Common myeloid progenitor, CD34-positive (primary cell): ENCODE results near the gene AP1S3.

Experiments
- CTCF ChIA-PET: fragments of 350-600 bp; sonication (Branson Sonifier 250); formaldehyde crosslinking; loops from one replicate; lab custom pipeline; 2021; ENCODE audit warnings: antibody characterized with exemption; lab: Charles Lee
- POLR2A ChIA-PET: fragments of 350-600 bp; sonication (Branson Sonifier 250); formaldehyde crosslinking; loops from one replicate; lab custom pipeline; 2021; ENCODE audit warnings: antibody characterized with exemption; lab: Charles Lee
- DNase-seq, 3 donors: peaks; one replicate each; pipeline versions ENCODE4 v3.0.0 to v3.0.0-alpha.2; 2013
- H3K27ac ChIP-seq, 2 experiments: 1 replicate in 1 of 2; 2 replicates in 1 of 2; pipeline ENCODE4 v1.7.0; 2013; ENCODE audit warnings: inconsistent platforms in 2 of 2, low read length in 2 of 2, mild to moderate bottlenecking in 2 of 2, low read depth in 1 of 2, moderate library complexity in 1 of 2; ENCODE audit not compliant: severe bottlenecking in 2 of 2, insufficient read depth in 1 of 2, poor library complexity in 1 of 2
- H3K27me3 ChIP-seq, 5 experiments: replicated peaks in 2 of 5; 1 replicate in 3 of 5; 2 replicates in 2 of 5; pipeline versions ENCODE4 v1.6.1 to v1.7.0; 2013; ENCODE audit warnings: low read length in 4 of 5, mild to moderate bottlenecking in 2 of 5, moderate library complexity in 2 of 5, inconsistent platforms in 1 of 5; ENCODE audit not compliant: insufficient read depth in 5 of 5, control insufficient read depth in 4 of 5
- H3K36me3 ChIP-seq, 4 experiments: 1 replicate in 2 of 4; 2 replicates in 2 of 4; pipeline versions ENCODE4 v1.6.1 to v1.7.0; 2013; ENCODE audit warnings: low read length in 3 of 4, control low read depth in 1 of 4, mild to moderate bottlenecking in 1 of 4; ENCODE audit not compliant: control insufficient read depth in 4 of 4, insufficient read depth in 4 of 4
- H3K4me1 ChIP-seq, 4 experiments: 1 replicate in 3 of 4; 2 replicates in 1 of 4; pipeline versions ENCODE4 v1.6.1 to v1.7.1; 2013; ENCODE audit warnings: low read length in 3 of 4, mild to moderate bottlenecking in 3 of 4, control low read depth in 1 of 4, inconsistent platforms in 1 of 4, moderate library complexity in 1 of 4; ENCODE audit not compliant: control insufficient read depth in 4 of 4, insufficient read depth in 4 of 4; ENCODE audit errors: control extremely low read depth in 1 of 4
- H3K4me3 ChIP-seq, 7 experiments: 1 replicate in 4 of 7; 2 replicates in 3 of 7; pipeline versions ENCODE4 v1.5.1 to v1.7.0; 2013; ENCODE audit warnings: mild to moderate bottlenecking in 7 of 7, low read length in 6 of 7, moderate library complexity in 6 of 7, inconsistent platforms in 2 of 7, low read depth in 2 of 7, control low read depth in 1 of 7; ENCODE audit not compliant: insufficient read depth in 4 of 7, control insufficient read depth in 1 of 7; ENCODE audit errors: extremely low read depth in 1 of 7
- H3K9me3 ChIP-seq, 5 experiments: 1 replicate in 4 of 5; 2 replicates in 1 of 5; pipeline versions ENCODE4 v1.6.1 to v1.7.1; 2013; ENCODE audit warnings: low read length in 4 of 5, mild to moderate bottlenecking in 2 of 5, inconsistent platforms in 1 of 5, low read depth in 1 of 5, moderate library complexity in 1 of 5; ENCODE audit not compliant: control insufficient read depth in 4 of 5, insufficient read depth in 2 of 5; ENCODE audit errors: control extremely low read depth in 1 of 5
- WGBS: methylation state at CpG from one replicate; pipeline ENCODE4 v1.1.5; 2013; ENCODE audit not compliant: insufficient coverage; 5-methylcytosine and 5-hydroxymethylcytosine counted together

The AP1S3 gene

GRCh38 chr2:223853425-223853837 is 16.0 kb upstream of the AP1S3 start:
- no peak for DNase-seq
- Histone ChIP-seq H3K27ac (no peak overlapping the region), H3K9me3 (no peaks in the 10 kb centered on the region), H3K36me3 (no peaks in the 10 kb centered on the region), H3K27me3 (no peaks in the 10 kb centered on the region), H3K4me1 (no peaks in the 10 kb centered on the region), H3K4me3 (no peak overlapping the region)
- ChIA-PET POLR2A (no interaction called here), CTCF (interaction anchor here (0.5 to 1.8 kb wide), 2 partner anchors 15 to 112 kb away, joined by 3 to 6 read pairs; no protein-coding TSS in a partner anchor)
- WGBS, result 100% methylated on average over 1 of the region's 3 CpGs

- CTCF ChIA-PET, result interaction anchor here (1.8 kb wide), 1 partner anchor 14 kb away, joined by 6 read pairs; no protein-coding TSS in a partner anchor
- WGBS, result 97% methylated on average over 3 of the region's 3 CpGs
- no peaks in the 10 kb centered on the region for H3K36me3 ChIP-seq
- H3K4me3 ChIP-seq, result no peak overlapping the region
- no peaks in the 10 kb centered on the region for H3K9me3 ChIP-seq
- H3K27me3 ChIP-seq, result no peaks in the 10 kb centered on the region
- DNase-seq, result no peak
- POLR2A ChIA-PET, result no interaction called here
- no peaks in the 10 kb centered on the region for H3K4me1 ChIP-seq
- H3K27ac ChIP-seq, result no peak overlapping the region
These were observed 15.0 kb upstream of the AP1S3 start for GRCh38 chr2:223852281-223852795.

GRCh38 chr2:223847410-223847809 is 10.0 kb upstream of the AP1S3 start:
- POLR2A ChIA-PET, result no interaction called here
- H3K27ac ChIP-seq, result no peak overlapping the region
- H3K36me3 ChIP-seq, result no peaks in the 10 kb centered on the region
- no peak for DNase-seq
- no peaks in the 10 kb centered on the region for H3K9me3 ChIP-seq
- no peaks in the 10 kb centered on the region for H3K4me1 ChIP-seq
- WGBS, result 100% methylated on average over 6 of the region's 7 CpGs
- no peak overlapping the region for H3K4me3 ChIP-seq
- no peaks in the 10 kb centered on the region for H3K27me3 ChIP-seq
- CTCF ChIA-PET, result interaction anchor here (1.4 to 1.6 kb wide), 2 partner anchors 9 to 14 kb away, joined by 4 to 5 read pairs; no protein-coding TSS in a partner anchor

DNA sequence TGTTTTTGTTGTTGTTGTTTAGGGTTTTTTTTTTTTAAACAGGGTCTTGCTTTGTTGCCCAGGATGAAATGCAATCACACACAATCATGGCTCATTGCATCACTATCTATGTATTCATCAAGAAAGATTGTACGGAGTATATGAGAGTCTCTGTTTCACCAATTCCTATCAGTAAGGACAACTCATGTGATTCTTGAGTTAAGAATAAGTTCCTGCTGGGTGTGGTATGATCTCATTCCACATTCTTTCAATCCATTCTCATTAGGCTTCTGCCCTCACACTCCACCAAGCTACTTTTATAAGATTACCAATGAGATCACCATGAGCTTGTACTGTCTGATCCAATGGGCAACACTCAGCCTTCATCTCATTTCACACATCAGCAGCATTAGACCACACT is 9.1 kb upstream of the AP1S3 start:
- CTCF ChIA-PET, result interaction anchor here (1.6 kb wide), 1 partner anchor 8 kb away, joined by 5 read pairs; no protein-coding TSS in a partner anchor

GRCh38 chr2:223841436-223842190 is 4.2 kb upstream of the AP1S3 start:
- DNase-seq, result no peak
- 100% methylated on average over 1 of the region's 3 CpGs for WGBS
- no peaks in the 10 kb centered on the region for H3K9me3 ChIP-seq
- H3K27me3 ChIP-seq, result no peaks in the 10 kb centered on the region
- ChIA-PET CTCF (no interaction called here), POLR2A (no interaction called here)
- H3K27ac ChIP-seq, result no peak overlapping the region
- no peaks in the 10 kb centered on the region for H3K36me3 ChIP-seq
- peaks cover under 1 to 7% (median 4%) of the 10 kb centered on the region in 4 experiments for H3K4me1 ChIP-seq
- no peak overlapping the region for H3K4me3 ChIP-seq

More for the DNA sequence above, 9.1 kb upstream of the AP1S3 start:
- Histone ChIP-seq H3K9me3 (no peaks in the 10 kb centered on the region), H3K4me3 (no peak overlapping the region), H3K4me1 (no peaks in the 10 kb centered on the region), H3K27me3 (no peaks in the 10 kb centered on the region), H3K27ac (no peak overlapping the region), H3K36me3 (no peaks in the 10 kb centered on the region)
- POLR2A ChIA-PET, result no interaction called here
- WGBS, result no CpG with 5 or more reads among the region's 1 CpG
- no peak for DNase-seq

- H3K9me3 ChIP-seq, result no peaks in the 10 kb centered on the region
- ChIA-PET POLR2A (no interaction called here), CTCF (interaction anchor here (0.7 to 1.0 kb wide), 2 partner anchors 14 to 60 kb away, joined by 3 to 4 read pairs; no protein-coding TSS in a partner anchor)
- H3K27me3 ChIP-seq, result no peaks in the 10 kb centered on the region
- peak overlapping the region in 4 of 7 experiments; percentile 30 to 87 (median 60) for H3K4me3 ChIP-seq
- H3K27ac ChIP-seq, result no peak overlapping the region
- H3K36me3 ChIP-seq, result no peaks in the 10 kb centered on the region
- H3K4me1 ChIP-seq, result peaks cover 5 to 18% (median 16%) of the 10 kb centered on the region in 4 experiments
- 34% methylated on average over 10 of the region's 15 CpGs for WGBS
- peak; percentile 69 to 87 (median 83) for DNase-seq
These were observed 1.5 kb downstream of the AP1S3 start for GRCh38 chr2:223835701-223836532.
